Thoracic aorta (tissue), 2 donors: ENCODE measurements around the gene SAG. TPM values are rescaled to one million over a fixed set of nuclear protein-coding genes. Genes with fewer than 3 reads are reported as not detected.

Experiments used
- ATAC-seq: fragments of 150-250 bp; one replicate; pipeline ENCODE4 v1.8.0; 2017; ENCODE audit warnings: low read depth; ENCODE audit not compliant: insufficient number of reproducible peaks, low FRiP score
- DNase-seq: peaks from one replicate; pipeline ENCODE4 v3.0.0-alpha.2; 2020; ENCODE audit warnings: low spot score
- H3K27ac ChIP-seq, 2 donors: fragments of 200-600 bp; sonication (generic); 1 replicate in 1 of 2; 2 replicates in 1 of 2; pipeline ENCODE4 v1.5.1; 2016; ENCODE audit warnings: mild to moderate bottlenecking in 2 of 2, moderate library complexity in 2 of 2
- H3K27me3 ChIP-seq: fragments of 200-600 bp; sonication (generic); replicated peaks from 2 replicates; pipeline ENCODE4 v1.6.0; 2016; ENCODE audit warnings: mild to moderate bottlenecking; ENCODE audit not compliant: insufficient read depth
- H3K36me3 ChIP-seq: fragments of 200-600 bp; sonication (generic); one replicate; pipeline ENCODE4 v1.5.1; 2016
- H3K4me1 ChIP-seq, 2 donors: fragments of 200-600 bp; sonication (generic); 1 replicate in 1 of 2; 2 replicates in 1 of 2; pipeline versions ENCODE4 v1.5.1 to v1.6.0; 2016; ENCODE audit warnings: low read depth in 2 of 2, mild to moderate bottlenecking in 1 of 2; ENCODE audit not compliant: control insufficient read depth in 1 of 2
- H3K4me3 ChIP-seq: fragments of 200-600 bp; sonication (generic); 2 replicates; pipeline ENCODE4 v1.5.1; 2016; ENCODE audit warnings: mild to moderate bottlenecking
- H3K9me3 ChIP-seq: fragments of 200-600 bp; sonication (generic); 2 replicates; pipeline ENCODE4 v1.5.1; 2016
- total RNA-seq, 2 donors: library from RNA; depleted of rRNA; stranded (reverse); fragments of >200 nt; gene quantifications; one replicate each; pipeline versions ENCODE4 v1.1.0 to v1.2.3, GENCODE V29; 2016
- TF ChIP-seq, protein P1 (sequence below): fragments of 200-600 bp; sonication (generic); IDR thresholded peaks from one replicate; pipeline ENCODE4 v1.5.1; 2019; ENCODE audit warnings: antibody characterized with exemption

SAG gene
- total RNA-seq, 2 donors from 2014 or later: not detected

- no peak for ATAC-seq
Observed at GRCh38 chr2:233319256-233319655, 11.6 kb downstream of the SAG start.

GRCh38 chr2:233320470-233320869 is 12.9 kb downstream of the SAG start:
- Histone ChIP-seq H3K36me3 (no peaks in the 10 kb centered on the region), H3K4me1 (no peaks in the 10 kb centered on the region), H3K27me3 (no peaks in the 10 kb centered on the region), H3K9me3 (no peaks in the 10 kb centered on the region), H3K27ac (no peak overlapping the region), H3K4me3 (no peak overlapping the region)
- ATAC-seq (no peak), DNase-seq (no peak)
- TF ChIP-seq, protein P1, sequence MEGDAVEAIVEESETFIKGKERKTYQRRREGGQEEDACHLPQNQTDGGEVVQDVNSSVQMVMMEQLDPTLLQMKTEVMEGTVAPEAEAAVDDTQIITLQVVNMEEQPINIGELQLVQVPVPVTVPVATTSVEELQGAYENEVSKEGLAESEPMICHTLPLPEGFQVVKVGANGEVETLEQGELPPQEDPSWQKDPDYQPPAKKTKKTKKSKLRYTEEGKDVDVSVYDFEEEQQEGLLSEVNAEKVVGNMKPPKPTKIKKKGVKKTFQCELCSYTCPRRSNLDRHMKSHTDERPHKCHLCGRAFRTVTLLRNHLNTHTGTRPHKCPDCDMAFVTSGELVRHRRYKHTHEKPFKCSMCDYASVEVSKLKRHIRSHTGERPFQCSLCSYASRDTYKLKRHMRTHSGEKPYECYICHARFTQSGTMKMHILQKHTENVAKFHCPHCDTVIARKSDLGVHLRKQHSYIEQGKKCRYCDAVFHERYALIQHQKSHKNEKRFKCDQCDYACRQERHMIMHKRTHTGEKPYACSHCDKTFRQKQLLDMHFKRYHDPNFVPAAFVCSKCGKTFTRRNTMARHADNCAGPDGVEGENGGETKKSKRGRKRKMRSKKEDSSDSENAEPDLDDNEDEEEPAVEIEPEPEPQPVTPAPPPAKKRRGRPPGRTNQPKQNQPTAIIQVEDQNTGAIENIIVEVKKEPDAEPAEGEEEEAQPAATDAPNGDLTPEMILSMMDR: no peak

More at GRCh38 chr2:233319256-233319655, 11.6 kb downstream of the SAG start:
- Histone ChIP-seq H3K36me3 (no peaks in the 10 kb centered on the region), H3K4me1 (no peaks in the 10 kb centered on the region), H3K27me3 (no peaks in the 10 kb centered on the region), H3K9me3 (no peaks in the 10 kb centered on the region), H3K27ac (no peak overlapping the region), H3K4me3 (no peak overlapping the region)
- DNase-seq: no peak
- TF ChIP-seq, protein P1: no peak

- TF ChIP-seq, protein P1: no peak
- Histone ChIP-seq H3K9me3 (no peaks in the 10 kb centered on the region), H3K36me3 (no peaks in the 10 kb centered on the region), H3K4me3 (no peak overlapping the region), H3K4me1 (no peaks in the 10 kb centered on the region), H3K27ac (no peak overlapping the region), H3K27me3 (no peaks in the 10 kb centered on the region)
- no peak for DNase-seq
- ATAC-seq: no peak
Observed at GRCh38 chr2:233321166-233321565, 13.6 kb downstream of the SAG start.

GRCh38 chr2:233323851-233324250 is 16.2 kb downstream of the SAG start:
- Histone ChIP-seq H3K4me1 (no peaks in the 10 kb centered on the region), H3K4me3 (no peak overlapping the region), H3K27ac (no peak overlapping the region), H3K9me3 (no peaks in the 10 kb centered on the region), H3K27me3 (no peaks in the 10 kb centered on the region), H3K36me3 (no peaks in the 10 kb centered on the region)
- DNase-seq (no peak), ATAC-seq (no peak)
- TF ChIP-seq, protein P1: no peak

DNA sequence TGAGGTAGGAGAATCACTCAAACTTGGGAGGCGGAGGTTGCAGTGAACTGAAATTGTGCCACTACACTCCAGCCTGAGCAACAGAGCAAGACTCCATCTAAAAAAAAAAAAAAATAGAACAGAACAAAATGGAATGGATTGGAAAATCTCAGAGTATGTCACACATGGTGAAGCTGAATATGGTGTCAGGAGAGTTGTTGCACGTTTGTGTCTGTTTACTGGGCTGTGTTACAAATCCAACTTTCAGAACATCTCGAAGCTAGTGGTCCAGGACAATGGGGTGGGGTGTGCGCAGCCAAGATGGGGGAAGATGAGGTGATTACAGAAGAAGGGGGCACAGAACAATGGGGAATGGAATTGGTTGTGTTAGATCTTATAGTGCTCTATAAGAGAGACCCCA is 17.6 kb downstream of the SAG start:
- Histone ChIP-seq H3K27ac (no peak overlapping the region), H3K4me3 (no peak overlapping the region), H3K36me3 (no peaks in the 10 kb centered on the region), H3K4me1 (no peaks in the 10 kb centered on the region), H3K9me3 (no peaks in the 10 kb centered on the region), H3K27me3 (no peaks in the 10 kb centered on the region)
- TF ChIP-seq, protein P1: no peak
- ATAC-seq: no peak
- DNase-seq: no peak
